ENCODE measurements around the gene CD33.
"Not testable (repeated sequence)": the region's sequence is repeated elsewhere in the genome, so short reads cannot be mapped to it uniquely, and the experiment has no call there.

Gene CD33

DNA sequence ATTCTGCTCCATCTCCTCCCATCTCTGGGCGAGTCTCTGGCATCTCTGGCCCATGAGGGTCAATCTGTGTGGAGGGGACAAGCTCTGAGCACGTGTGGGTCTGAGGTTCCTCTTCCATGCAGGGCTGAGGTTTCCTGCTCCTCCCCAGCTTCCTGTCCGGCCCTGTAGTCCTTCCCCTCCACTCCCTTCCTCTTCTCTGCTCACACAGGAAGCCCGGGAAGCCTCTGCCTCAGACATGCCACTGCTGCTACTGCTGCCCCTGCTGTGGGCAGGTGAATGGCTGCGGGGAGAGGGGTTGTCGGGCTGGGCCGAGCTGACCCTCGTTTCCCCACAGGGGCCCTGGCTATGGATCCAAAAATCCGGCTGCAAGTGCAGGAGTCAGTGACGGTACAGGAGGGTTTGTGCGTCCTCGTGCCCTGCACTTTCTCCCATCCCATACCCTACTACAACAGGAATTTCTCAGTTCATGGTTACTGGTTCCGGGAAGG lies 14.0 kb upstream of the CD33 start:
- not testable (repeated sequence) for DNase-seq

DNA sequence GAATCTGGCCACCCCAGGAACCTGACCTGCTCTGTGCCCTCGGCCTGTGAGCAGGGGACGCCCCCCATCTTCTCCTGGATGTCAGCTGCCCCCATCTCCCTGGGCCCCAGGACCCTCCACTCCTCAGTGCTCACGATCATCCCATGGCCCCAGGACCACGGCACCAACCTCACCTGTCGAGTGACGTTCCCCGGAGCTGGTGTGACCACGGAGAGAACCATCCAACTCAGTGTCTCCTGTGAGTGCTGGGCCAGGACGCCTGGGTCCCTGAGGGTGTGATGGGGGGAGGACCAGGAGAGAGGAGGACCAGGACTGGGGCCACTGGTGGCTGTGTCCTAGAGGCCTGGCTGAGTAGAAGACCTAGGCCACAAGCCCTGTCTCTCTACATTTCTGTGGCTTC lies 13.0 kb upstream of the CD33 start:
- DNase-seq = no peak

DNA sequence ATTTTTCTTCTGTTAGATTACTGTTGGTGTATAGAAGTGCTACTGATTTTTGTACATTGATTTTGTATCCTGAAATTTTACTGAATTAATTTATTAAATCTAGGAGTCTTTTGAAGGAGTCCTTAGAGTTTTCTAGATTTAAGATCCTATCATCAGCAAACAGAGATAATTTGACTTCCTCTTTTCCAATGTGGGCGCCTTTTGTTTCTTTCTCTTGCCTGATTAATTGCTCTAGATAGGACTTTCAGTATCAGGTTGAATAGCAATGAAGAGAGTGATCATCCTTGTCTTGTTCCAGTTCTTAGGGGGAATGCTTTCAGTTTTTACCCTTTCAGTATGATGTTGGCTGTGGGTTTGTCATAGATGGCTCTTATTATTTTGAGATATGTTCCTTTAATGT lies 5.6 kb upstream of the CD33 start:
- DNase-seq = no peak

DNA sequence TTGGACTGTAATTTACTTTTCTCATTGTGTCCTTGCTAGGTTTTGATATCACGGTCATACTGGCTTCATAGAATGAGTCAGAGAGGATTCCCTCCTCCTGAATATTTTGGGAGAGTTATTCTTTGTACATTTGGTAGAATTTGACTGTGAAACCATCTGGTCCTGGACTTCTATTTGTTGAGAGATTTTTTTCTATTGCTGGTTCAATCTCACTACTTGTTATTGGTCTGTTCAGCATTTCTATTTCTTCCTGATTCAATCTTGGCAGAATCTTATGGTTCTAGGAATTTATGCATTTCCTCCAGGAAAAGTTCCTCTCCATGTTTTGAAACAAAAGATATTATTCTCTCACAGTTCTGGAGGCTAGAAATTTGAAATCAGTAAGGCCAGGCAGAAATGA lies 4.9 kb upstream of the CD33 start:
- DNase-seq = no peak

DNA sequence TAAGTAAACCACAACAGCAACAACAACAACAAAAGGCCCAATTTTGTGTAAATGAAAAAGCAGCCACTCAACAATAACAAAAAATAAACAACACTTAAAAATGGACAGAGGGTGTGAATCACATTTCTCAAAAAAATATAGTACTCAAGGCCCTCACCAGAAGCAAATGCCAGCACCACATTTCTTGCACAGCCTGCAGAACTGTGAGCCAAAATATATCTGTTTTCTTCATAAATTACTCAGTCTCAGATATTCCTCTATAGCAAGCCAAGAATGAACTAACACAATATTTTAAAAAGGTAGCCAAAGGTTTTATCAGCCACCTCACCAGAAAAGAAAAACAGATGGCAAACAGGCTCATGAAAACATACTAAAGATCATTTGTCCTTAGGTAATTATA lies 3.9 kb upstream of the CD33 start:
- no peak for DNase-seq

DNA sequence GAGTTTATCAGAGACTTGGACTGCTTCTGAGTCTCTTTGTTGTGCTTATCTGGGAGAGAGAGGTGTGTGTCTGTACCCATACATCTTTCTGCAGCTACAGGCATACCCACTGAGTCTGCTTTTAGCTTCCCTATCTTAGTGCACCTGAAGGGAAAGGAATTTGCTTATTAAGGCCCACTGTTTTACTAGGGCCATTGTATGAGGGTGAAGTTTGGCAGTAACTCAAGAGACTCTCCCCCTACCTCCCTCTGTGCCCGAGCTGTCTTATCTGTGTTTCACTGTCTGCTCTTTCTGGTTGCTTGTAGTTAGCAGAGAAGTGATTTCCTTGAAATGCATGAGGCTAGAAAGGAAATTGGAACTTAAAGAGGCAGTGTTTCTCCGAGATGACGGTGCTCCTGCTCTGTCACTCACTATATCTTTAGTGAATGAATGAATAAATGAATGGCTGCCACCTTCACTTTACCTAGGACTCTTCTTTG lies 678 bp upstream of the CD33 start:
- no peak for DNase-seq

DNA sequence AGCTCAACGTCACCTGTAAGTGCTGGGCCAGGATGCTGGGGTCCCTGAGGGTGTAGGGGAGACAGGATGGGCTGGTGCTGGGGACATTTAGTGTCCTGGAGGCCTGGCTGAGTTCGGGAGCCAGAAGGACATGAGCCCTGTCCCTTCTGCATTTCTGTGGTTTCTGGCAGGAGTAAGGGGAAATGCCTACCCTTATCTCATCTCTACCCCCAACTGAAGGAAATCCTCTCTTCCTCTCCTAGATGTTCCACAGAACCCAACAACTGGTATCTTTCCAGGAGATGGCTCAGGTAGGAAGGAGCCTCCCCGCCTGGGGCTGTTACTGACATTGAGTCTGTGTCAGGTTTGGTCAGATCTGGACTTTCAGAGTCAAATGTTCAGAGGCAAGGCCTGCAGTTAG lies 1.2 kb downstream of the CD33 start:
- DNase-seq = no peak

DNA sequence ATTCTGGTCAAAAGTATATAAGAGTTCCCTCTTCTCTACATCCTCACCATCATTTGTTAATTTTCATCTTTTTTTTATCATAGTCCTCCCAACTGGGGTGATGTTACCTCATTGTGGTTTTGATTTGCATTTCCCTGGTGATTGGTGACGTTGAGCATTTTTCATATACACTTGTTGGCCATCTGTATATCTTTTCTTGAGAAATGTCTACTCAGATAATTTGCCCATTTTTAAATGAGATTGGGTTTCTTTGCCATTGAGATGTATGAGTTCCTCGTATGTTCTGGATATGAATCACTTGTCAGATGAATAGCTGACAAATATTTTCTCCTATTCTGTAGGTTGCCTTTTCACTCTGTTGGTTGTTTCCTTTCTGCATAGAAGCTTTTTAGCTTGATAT lies 2.4 kb downstream of the CD33 start:
- DNase-seq = no peak

DNA sequence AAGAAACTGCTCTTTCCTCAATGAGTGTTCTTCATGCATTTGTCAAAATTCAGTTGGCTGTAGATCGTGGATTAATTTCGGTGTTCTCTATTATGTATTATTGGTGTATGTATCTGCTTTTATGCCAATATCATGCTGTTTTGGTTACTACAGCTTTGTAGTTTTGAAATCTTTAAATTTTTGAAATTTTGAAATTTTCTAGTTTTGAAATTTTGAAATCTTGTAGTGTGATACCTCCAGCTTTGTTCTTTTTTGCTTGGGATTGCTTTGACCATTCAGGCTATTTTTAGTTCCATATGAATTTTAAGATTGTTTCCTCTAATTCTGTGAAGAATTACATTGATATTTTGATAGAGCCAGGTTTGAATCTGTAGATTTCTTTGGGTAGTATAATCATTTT lies 3.1 kb downstream of the CD33 start:
- DNase-seq = no peak

DNA sequence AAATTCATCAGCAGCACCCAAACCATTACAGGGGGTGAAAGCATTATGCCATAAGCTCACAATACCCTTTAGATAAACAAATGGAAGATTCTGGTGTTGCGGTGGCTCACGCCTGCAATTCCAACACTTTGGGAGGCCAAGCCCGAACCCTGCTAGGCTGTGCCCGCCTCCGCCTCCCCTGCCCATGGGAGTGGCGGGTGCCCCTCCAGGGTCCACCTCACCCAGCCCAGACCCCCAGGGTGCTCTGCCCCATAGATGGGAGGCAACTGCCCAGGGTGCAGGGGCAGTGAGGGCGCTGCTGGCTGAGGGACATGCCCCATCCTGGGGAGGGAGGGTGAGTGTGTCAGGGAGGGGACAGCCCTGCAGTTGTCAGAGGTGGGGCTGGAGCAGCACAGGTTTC lies 16.0 kb downstream of the CD33 start:
- no peak for DNase-seq

DNA sequence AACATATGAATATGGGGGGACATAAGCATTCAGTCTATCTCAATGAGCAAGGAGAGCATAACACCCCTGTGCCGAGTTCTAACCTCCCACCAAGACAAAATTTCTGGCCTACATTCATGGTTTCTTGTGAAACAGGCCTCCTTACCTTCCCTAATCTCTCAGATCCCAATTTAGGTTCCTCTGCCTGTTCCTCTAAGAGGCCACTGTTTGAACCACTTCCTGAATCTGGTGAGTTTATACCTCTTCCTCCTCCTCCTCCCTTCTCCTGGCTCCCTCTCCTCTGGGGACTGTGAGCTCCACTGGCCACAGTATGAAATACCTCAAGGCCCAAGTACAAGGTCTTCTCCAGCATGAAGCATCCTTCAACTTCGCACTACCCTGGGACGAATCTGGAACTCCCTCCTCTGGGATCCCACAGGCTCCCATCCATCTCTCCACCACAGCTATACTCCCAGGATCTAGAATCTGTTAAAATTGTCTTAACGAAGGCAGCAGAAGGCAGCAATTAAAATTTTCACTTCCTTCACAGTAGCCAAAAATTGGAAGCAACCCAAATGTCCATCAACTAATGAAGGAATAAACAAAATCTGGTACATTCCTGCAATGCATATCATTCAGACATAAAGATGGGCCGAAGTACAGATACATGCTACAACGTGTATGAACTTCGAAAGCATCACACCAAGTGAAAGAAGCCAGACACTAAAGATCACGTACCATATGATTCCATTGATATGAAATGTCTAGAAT lies 18.2 kb downstream of the CD33 start:
- DNase-seq = no peak

DNA sequence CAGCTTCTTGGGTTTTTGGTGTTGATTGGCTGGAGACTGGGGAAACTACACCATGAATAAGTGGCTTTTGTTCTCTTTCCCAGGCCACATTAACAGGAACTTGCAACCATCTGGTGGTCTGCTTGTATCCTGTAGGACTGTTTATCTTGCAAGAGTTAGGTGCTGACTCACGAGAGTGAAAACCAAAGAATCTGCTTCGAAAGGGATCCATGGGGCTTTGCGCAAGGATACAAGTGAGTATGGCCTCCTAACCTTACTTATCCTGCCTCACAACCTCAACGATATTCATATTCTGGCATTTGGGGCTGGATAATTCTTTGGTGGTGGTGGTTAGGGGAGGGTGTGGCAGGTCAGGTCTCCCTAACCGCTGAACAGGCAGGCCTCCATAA lies 21.3 kb downstream of the CD33 start:
- DNase-seq = no peak

DNA sequence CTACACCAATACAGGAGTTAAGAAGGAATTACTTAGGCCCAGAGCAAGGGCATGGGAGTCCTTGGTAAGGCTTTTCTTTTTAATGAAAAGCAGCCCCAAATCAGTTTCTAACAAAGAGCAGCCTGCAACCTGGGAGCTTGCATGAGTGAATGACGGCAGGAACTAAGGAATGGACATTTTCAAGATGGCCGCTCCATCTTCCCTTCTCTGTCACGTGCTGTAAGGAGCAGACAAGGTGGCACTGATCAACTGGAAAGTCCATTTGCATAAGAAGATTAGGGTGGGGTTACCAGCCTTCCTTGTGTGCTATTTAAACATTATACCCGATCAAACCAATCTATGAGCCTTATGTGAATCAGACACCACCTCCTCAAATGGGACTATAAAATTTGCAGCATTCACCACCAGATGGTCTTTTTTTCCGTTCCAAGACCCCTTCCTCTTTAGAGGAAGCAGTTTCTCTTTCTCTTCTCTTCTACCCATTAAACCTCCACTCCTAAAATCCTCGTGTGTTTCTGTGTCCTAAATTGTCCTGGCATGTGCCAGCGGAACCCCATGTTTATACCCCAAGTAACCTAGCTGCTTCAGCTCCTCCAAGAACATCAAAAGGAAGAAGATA lies 23.2 kb downstream of the CD33 start:
- DNase-seq = no peak

DNA sequence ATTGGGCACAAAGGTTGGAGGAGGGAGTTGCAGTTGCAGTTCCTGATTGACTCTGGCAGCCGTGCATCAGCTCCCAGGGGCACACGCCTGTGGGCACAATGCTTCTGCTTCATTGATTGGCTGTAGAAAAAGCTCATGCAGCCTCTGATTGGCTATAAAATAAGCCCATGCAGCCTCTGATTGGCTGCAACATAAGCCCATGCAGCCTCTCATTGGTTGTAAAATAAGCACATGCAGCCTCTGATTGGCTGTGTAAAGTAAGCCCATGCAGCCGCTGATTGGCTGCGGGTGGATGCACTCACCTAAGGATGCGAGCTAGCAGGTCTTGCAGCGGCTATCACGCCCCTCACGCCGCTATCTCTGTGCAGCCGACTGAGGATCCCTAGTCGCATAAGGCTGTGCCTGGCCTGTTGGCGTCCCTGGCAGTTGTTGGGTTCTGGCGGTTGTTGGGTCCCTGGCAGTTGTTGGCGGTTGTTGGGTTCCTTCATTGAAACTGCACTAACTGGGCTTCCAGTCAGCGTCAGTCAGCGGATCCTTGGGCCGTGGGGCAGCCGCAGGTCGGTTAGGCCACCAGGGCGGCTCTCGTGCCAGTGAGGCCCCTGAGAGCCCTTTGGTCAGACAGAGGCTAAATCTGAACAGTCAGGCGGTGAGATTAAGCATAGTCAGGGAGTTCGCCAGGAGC lies 26.0 kb downstream of the CD33 start, which contains the start of gene SIGLECL1:
Gene SIGLECL1, plus strand, starts transcription at position 295 of the 682 bp plus-strand sequence. CDS start 12,993 bp downstream, outside the sequence.
- DNase-seq = no peak

DNA sequence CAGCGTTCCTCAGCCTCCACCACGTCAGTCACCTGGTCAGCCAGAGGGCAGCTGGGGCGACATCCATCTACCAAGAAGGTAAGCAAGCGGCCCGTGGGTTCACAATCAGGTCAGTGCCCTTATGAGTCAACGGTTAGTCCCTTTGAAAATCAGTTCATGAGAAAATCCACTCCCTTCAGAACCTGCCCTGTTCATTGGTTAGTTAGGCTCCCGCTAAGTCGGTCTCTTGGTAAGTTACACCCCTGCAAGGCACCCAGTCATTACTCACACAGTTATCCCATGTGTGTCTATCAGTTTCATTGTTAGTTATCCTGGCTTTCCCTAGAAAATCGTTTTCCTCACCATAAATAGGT lies 26.6 kb downstream of the CD33 start:
- no peak for DNase-seq

DNA sequence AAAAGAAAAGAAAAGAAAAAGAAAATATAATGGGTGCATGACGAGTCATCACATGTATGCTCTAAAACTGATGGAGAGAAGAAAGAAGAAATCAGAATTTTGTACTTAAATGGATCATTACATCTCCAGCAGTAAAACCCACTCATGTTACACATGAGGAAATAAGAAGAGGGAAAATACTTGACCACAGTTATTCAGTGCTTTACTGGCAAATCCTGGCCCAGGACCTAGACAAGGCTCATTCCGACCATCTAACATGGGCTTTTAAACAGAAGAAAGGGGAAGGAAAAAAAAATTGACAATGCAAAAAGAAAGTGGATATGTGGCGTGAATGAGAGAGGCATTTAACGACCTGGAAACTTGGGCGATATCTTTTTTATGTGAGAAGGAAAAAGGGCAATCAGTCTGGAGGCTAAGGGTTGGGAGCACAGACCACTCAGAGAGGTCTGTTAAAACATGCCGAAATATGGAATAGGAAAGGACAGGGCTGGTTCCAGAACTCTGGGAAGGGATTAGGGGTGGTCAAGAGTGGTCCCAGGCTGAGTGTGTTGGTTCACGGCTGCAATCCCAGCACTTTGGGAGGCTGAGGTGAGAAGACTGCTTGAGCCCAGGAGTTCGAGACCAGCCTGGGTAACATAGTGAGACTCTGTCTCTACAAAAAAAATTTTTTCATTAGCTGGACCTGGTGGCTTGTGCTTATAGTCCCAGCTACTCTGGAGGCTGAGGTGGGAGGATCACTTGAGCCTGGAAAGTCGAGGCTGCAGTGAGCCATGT lies 27.6 kb downstream of the CD33 start:
- DNase-seq = no peak

DNA sequence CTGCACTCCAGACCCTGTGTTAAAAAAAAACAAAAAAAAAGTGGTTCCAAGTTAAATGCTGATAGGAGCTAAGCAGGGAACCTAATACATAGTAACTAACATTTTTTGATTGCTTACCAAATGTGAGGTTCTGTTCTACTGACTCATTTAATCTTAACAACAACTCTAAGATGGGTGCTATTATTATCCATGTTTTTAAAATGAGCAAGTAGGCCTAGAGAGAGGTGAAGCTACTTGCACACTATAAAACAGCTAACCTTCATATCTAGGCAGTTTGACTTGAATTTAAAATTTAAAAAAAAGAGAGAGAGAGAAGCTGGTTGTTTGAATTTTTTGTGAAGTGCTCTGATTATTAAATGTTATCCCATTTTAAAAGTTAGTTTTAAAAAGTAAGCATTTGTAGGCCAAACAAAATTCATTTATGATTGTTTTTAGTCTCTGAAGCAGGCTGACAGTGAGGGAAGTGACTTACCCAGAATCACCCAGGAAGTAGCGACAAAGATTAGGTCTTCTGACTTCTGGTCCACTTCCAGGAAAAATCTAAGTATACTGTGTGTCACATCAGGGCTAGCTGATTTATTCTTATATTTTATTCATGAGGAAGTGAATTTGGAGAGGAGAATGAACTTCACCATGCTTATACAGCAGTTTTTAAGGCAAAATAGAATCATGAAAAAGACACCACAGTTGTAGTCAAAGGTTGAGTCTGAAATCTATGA lies 28.4 kb downstream of the CD33 start:
- no peak for DNase-seq

DNA sequence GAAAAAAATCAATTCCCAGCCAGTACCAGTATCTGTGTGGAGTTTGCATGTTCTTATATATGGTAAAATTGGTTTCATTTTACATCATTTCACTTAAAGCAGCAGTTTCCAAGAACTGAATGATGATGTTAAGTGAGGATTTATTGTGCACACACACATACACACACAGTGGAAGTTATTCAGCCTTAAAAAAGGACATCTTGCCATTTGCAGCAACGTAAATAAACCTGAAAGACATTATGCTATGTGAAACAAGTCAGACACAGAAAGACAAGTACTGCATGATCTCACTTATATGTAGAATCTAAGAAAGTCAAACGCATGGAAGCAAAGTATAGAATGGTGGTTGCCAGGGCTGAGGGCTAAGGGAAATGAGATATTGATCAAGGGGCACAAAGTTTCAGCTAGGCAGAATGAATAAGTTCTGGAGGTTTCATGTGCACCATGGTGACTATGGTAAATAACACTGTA lies 31.3 kb downstream of the CD33 start:
- DNase-seq = no peak

DNA sequence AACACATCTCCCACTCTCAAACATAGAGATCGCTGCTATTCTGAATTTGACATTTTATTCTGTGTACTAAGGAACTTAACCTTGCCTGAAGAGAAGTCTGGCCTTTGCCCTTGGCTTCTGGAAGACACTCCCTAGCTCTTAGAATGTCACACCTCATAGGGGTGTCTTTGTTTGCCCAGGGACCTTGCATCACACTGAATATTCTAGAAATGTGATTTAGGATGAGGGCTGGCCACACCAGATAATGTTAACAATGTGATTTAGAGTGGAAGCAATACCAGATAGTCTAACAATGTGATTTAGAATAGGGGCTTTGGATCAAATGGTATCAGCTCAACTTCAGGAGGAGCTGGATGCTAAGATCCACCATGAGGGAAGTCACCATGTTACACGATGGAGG lies 32.6 kb downstream of the CD33 start:
- DNase-seq = no peak

DNA sequence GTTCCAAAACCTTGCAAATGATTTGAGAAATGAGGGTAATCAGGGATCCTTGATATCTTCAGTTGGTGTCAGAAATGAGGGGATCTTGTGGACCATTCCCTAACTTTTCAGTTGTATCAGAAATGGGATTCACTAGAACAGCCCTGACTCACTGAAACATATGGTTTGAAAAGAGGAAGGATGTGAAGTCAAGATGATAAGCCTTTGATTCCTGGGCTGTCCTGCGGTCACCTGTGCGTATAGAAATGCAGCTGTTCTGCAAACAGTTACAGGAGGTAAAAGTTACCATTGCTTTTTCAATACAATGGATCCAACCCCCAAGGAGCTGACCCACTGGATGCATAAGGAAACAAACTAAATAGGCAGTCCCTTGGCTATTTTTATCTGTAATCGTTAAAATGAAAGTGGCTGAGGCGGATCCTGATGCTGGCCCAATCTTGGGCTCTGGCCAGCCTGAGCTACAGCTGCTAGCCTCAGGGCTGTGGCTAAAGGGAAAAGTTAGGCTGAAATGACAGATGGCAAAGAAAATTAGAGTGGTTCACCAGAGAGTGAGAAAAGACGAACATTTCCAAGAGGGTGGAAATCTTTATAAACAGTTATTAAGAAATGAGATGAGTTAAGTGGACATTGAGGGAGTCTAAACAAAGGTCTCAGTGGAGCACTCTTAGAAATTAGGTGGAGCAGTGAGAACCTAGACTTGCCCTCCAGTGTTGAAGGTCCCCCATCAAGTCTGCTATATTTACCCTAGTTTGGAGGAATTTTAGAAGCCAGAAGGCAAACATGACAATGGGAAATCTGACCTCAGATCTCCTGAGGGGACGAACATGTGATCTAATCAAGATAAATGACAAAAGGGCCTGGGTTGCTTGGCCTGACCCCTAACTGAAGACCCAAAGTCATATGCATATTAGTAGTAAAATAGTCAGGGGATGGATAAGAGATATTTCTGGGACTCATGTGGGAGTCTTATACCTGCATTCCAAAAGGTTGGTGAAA lies 33.6 kb downstream of the CD33 start:
- DNase-seq = no peak

All from NK-92 treated with Interleukin-12 subunit alpha and Interleukin-12 subunit beta, amount 100 ng/mL, for 24 hours (cell line).